GM12864 (cell line): ENCODE data around the gene UBE2M.

ENCODE experiments used
- DNase-seq: peaks from one replicate; pipeline ENCODE4 v3.0.0-alpha.2; 2011; ENCODE audit warnings: low read depth
- H3K4me3 ChIP-seq: 2 replicates; pipeline ENCODE4 v1.5.1; 2011; ENCODE audit warnings: mild to moderate bottlenecking, low read depth, low read length, control low read depth
- CTCF ChIP-seq: IDR thresholded peaks from 2 replicates; pipeline ENCODE4 v1.5.1; 2011; ENCODE audit warnings: low read depth, mild to moderate bottlenecking, moderate library complexity, low read length, control low read depth, inconsistent platforms; ENCODE audit errors: missing control alignments

Gene UBE2M

DNA sequence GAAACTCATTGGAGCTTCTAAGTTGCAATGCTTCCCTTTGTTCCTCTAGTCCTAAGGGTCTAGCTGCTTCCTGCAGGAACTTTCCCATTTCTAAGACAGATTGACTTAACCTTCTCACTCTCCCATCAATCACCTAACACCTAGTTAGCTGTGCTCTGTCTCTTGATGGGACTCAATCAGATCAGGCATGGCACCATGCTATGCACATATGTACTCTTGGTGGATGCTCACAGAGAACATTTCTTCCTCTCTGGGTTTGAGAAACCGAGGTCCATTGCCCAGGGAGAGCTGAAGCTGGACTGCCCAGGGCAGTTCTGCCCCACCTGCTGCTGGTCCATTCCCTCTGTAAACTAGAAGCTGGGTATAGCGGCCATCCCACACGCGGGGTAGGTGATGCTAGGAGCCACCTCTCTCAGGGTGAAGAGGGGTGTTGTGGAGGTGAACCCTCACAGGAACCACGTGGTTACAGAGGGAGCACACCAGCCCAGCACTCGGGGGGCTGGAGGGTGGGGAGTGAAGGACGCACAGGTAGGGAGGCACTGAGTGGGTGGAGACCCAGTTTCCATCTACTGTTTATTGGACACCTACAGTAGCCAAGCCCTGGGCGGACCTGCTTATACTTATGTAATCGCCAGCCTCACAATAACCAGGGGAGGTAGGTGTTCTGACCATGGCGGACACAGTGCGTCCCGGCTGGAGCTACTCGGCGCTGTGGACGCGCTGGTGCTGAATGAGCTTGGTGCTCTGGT is 3.1 kb upstream of the UBE2M start:
- DNase-seq: no peak
- TF ChIP-seq CTCF: no peak
- no peak overlapping the region for H3K4me3 ChIP-seq

DNA sequence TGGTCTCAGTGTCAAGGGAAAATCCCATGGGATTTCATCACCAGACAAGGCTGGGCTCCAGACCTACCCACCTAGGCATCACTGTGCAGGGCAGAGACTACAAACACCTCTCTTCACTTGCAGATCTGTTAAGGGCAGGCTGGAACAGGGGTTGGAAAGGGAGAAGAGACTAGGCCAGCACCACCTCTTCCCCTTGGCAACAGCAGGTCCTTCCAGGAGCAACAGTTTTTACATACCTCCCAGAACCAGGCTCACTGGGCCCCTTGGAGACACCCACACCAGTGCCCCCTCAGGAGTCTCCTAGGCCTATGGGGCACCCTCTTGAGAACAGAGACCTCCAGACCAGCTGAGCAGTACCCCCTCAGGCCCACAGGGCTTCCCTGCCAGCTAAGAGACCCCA is 2.5 kb upstream of the UBE2M start:
- no peak for TF ChIP-seq CTCF
- no peak overlapping the region for H3K4me3 ChIP-seq
- DNase-seq: no peak

DNA sequence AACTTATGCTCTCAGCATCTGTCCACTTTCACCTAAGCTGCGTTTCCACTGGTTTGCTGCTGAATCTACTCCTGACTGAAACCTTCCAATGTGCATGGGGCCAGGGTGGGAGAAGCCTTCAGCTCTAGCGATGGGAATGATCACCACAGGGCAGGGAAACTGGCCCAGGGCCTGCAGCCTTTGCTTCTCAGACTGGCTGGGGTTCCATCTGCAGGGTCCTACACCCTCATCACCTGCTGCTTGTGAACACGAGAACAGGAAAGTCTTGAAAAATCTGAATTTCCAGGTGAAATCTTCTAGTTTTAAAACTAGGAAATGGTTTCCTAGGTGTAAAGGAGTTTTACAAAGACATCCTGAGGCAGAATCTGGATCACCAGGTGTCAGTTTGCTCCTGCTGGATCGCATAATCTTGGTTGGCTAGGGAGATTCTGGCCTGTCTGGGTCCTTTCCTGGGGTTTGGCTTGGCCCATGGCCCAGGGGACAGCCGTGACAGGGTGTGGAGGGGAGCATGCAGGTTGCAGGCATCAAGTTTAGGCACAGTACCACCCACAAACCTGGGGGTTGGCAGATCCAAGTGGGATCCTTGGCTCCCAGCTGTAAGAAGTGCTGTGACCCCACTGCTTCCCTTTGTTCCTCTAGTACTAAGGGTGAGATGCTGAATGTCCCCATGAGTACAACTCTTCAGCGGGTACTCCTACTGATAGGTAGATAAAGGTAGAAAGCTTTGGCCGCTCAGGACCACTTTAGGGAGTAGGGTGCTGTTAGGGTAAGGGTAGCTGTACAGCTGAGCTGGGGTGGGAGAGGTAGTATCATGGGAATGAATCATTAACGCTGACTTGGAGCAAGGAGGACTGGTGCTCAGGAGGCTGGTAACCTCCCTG is 1.8 kb upstream of the UBE2M start:
- no peak for DNase-seq
- no peak for TF ChIP-seq CTCF
- peak overlapping the region; percentile 77 for H3K4me3 ChIP-seq

- peak overlapping the region; percentile 77 for H3K4me3 ChIP-seq
- no peak for TF ChIP-seq CTCF
- DNase-seq: peak; percentile 76
Measured at GRCh38 chr19:58559275-58560006, 1.0 kb upstream of the UBE2M start.

- TF ChIP-seq CTCF: no peak
- peak; percentile 95 for DNase-seq
- H3K4me3 ChIP-seq: peak overlapping the region; percentile 89
Measured at GRCh38 chr19:58558623-58559274, 338 bp upstream of the UBE2M start.

GRCh38 chr19:58557221-58558065 is 968 bp downstream of the UBE2M start:
- H3K4me3 ChIP-seq: peak overlapping the region; percentile 89
- no peak for DNase-seq
- no peak for TF ChIP-seq CTCF
